GM18867 (cell line): ENCODE data around the gene RAB5B.
"Not testable (repeated sequence)": the region's sequence is repeated elsewhere in the genome, so short reads cannot be mapped to it uniquely, and the experiment has no call there.

ENCODE experiments used
- ATAC-seq: cut with Tn5 transposase; IDR thresholded peaks from one replicate; pipeline ENCODE4 v1.9.1; 2021; ENCODE audit warnings: mild to moderate bottlenecking, moderate library complexity; ENCODE audit not compliant: unreplicated experiment

RAB5B gene

GRCh38 chr12:56013482-56013881 lies 39.6 kb downstream of the RAB5B start:
- ATAC-seq = no peak

GRCh38 chr12:56014205-56014604 lies 40.3 kb downstream of the RAB5B start:
- no peak for ATAC-seq

GRCh38 chr12:56017181-56017580 lies 43.3 kb downstream of the RAB5B start:
- ATAC-seq = no peak

- ATAC-seq = no peak
Measured at GRCh38 chr12:56018356-56018755, 44.5 kb downstream of the RAB5B start.

- ATAC-seq = no peak
Measured at GRCh38 chr12:56020423-56021184, 46.7 kb downstream of the RAB5B start, which contains the start of gene IKZF4. Gene IKZF4 (plus strand): TSS chr12:56021043. CDS start chr12:56021494, 451 bp downstream.

GRCh38 chr12:56021889-56022497 lies 48.1 kb downstream of the RAB5B start:
- no peak for ATAC-seq

- no peak for ATAC-seq
Measured at GRCh38 chr12:56028511-56029165, 54.8 kb downstream of the RAB5B start.

- no peak for ATAC-seq
Measured at GRCh38 chr12:56029166-56029519, 55.3 kb downstream of the RAB5B start.

GRCh38 chr12:56029666-56030293 lies 55.9 kb downstream of the RAB5B start:
- ATAC-seq = no peak

GRCh38 chr12:56031987-56032386 lies 58.1 kb downstream of the RAB5B start:
- ATAC-seq = no peak

GRCh38 chr12:56034586-56035332 lies 60.9 kb downstream of the RAB5B start:
- no peak for ATAC-seq

GRCh38 chr12:56037161-56037560 lies 63.3 kb downstream of the RAB5B start:
- no peak for ATAC-seq

GRCh38 chr12:56038022-56038655 lies 64.3 kb downstream of the RAB5B start:
- no peak for ATAC-seq

- ATAC-seq = no peak
Measured at GRCh38 chr12:56040151-56040550, 66.3 kb downstream of the RAB5B start.

- ATAC-seq = no peak
Measured at GRCh38 chr12:56040963-56041551, 67.2 kb downstream of the RAB5B start.

- peak; percentile 91 for ATAC-seq
Measured at GRCh38 chr12:56041552-56042429, 67.9 kb downstream of the RAB5B start, which contains the start of gene RPS26. Gene RPS26 (plus strand): TSS chr12:56041918. CDS start chr12:56042167, 249 bp downstream.

- ATAC-seq = not testable (repeated sequence)
Measured at GRCh38 chr12:56042430-56042813, 68.5 kb downstream of the RAB5B start.

- ATAC-seq = no peak
Measured at GRCh38 chr12:56042843-56043242, 69.0 kb downstream of the RAB5B start.
